Astrocyte (in vitro differentiated cells and primary cell): ENCODE data around the gene SNAP23. TPM values are rescaled to one million over a fixed set of nuclear protein-coding genes. Genes with fewer than 3 reads are reported as not detected.

Source experiments
- DNase-seq: peaks from one replicate; pipeline ENCODE4 v3.0.0-alpha.2; 2010; ENCODE audit warnings: low read depth
- FAIRE-seq: peaks from 2 replicates; lab custom pipeline; 2011; peaks lifted over from hg19 to GRCh38; lab: Jason Lieb, UNC
- H2AFZ ChIP-seq: 2 replicates; pipeline ENCODE4 v1.6.0; 2012; ENCODE audit warnings: low read depth, low read length, inconsistent platforms
- H3K27ac ChIP-seq: 2 replicates; pipeline ENCODE4 v1.5.1; 2011; ENCODE audit warnings: low read depth, low read length, inconsistent platforms
- H3K27me3 ChIP-seq: 2 replicates; pipeline ENCODE4 v1.6.0; 2011; ENCODE audit warnings: low read length, inconsistent platforms; ENCODE audit not compliant: insufficient read depth
- H3K36me3 ChIP-seq: 2 replicates; pipeline ENCODE4 v1.5.1; 2011; ENCODE audit warnings: low read length, inconsistent platforms; ENCODE audit not compliant: insufficient read depth
- H3K4me1 ChIP-seq: 2 replicates; pipeline ENCODE4 v1.5.1; 2011; ENCODE audit warnings: low read length, inconsistent platforms; ENCODE audit not compliant: insufficient read depth
- H3K4me2 ChIP-seq: 2 replicates; pipeline ENCODE4 v1.6.0; 2012; ENCODE audit warnings: low read length, inconsistent platforms
- H3K4me3 ChIP-seq: 2 replicates; pipeline ENCODE4 v1.5.1; 2011; ENCODE audit warnings: low read depth, mild to moderate bottlenecking, low read length, inconsistent platforms; ENCODE audit not compliant: insufficient read depth
- H3K79me2 ChIP-seq: 2 replicates; pipeline ENCODE4 v1.6.0; 2012; ENCODE audit warnings: mild to moderate bottlenecking, low read length, inconsistent platforms; ENCODE audit not compliant: insufficient read depth
- H3K9ac ChIP-seq: 2 replicates; pipeline ENCODE4 v1.6.0; 2012; ENCODE audit warnings: mild to moderate bottlenecking, low read length, inconsistent platforms
- H3K9me3 ChIP-seq: 2 replicates; pipeline ENCODE4 v1.5.1; 2012; ENCODE audit warnings: low read depth, mild to moderate bottlenecking, low read length, inconsistent platforms; ENCODE audit not compliant: insufficient read depth
- H4K20me1 ChIP-seq: 2 replicates; pipeline ENCODE4 v1.6.0; 2012; ENCODE audit warnings: low read length, inconsistent platforms; ENCODE audit not compliant: insufficient read depth
- H3K27ac Mint-ChIP-seq: one replicate; pipeline ENCODE4 v1.8.0; 2021; ENCODE audit warnings: mild to moderate bottlenecking, mixed read lengths; ENCODE audit not compliant: unreplicated experiment
- H3K27me3 Mint-ChIP-seq: one replicate; pipeline ENCODE4 v1.8.0; 2021; ENCODE audit warnings: low read depth, mixed read lengths; ENCODE audit not compliant: unreplicated experiment
- H3K36me3 Mint-ChIP-seq: one replicate; pipeline ENCODE4 v1.8.0; 2021; ENCODE audit warnings: low read depth, mixed read lengths; ENCODE audit not compliant: unreplicated experiment
- H3K4me1 Mint-ChIP-seq: one replicate; pipeline ENCODE4 v1.8.0; 2021; ENCODE audit warnings: low read depth, mixed read lengths; ENCODE audit not compliant: unreplicated experiment
- H3K4me3 Mint-ChIP-seq: one replicate; pipeline ENCODE4 v1.8.0; 2021; ENCODE audit warnings: mild to moderate bottlenecking, moderate library complexity, mixed read lengths; ENCODE audit not compliant: unreplicated experiment
- H3K9me3 Mint-ChIP-seq: one replicate; pipeline ENCODE4 v1.8.0; 2021; ENCODE audit warnings: mild to moderate bottlenecking, mixed read lengths; ENCODE audit not compliant: unreplicated experiment
- CTCF ChIP-seq: IDR thresholded peaks from 2 replicates; pipeline ENCODE4 v1.5.1; 2011; ENCODE audit warnings: low read depth, mild to moderate bottlenecking, inconsistent platforms, low read length, moderate library complexity; ENCODE audit not compliant: insufficient read depth
- EZH2 ChIP-seq: IDR thresholded peaks from 2 replicates; pipeline ENCODE4 v1.6.1; 2012; ENCODE audit warnings: mild to moderate bottlenecking, low read length, inconsistent platforms; ENCODE audit not compliant: insufficient read depth
- total RNA-seq: library from RNA; stranded (reverse); gene quantifications from 2 replicates; pipeline ENCODE4 v1.2.1, GENCODE V29; 2021

SNAP23 gene
- total RNA-seq, 1 donor from 2014 or later: 122 TPM

DNA sequence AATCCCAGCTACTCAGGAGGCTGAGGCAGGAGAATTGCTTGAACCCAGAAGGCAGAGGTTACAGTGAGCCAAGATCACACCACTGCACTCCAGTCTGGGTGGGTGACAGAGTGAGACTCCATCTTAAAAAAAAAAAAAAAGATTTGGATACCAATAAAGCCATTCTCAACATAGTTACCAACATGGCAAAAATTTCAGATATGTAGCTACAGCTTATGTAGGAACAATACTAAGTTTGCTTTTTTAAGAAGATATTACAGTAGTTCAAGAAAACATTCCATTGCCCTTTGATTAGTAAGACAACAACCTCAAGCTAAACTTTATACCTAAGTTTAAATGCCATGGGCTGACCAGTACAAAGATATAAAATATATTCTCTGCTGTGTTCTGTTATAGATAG, 38.9 kb upstream of the SNAP23 start:
- TF ChIP-seq EZH2 (no peak), CTCF (no peak)
- Histone ChIP-seq H3K27ac (peak overlapping the region; percentile 88), H3K9me3 (no peaks in the 10 kb centered on the region), H3K9ac (peak overlapping the region; percentile 72), H3K36me3 (peaks cover 3% of the 10 kb centered on the region), H2AFZ (no peak overlapping the region), H3K4me2 (peak overlapping the region; percentile 76), H3K27me3 (no peaks in the 10 kb centered on the region), H3K79me2 (peaks cover 3% of the 10 kb centered on the region), H3K4me1 (peaks cover 21% of the 10 kb centered on the region), H4K20me1 (no peaks in the 10 kb centered on the region), H3K4me3 (no peak overlapping the region)
- H3K36me3 Mint-ChIP-seq: peaks cover 9% of the 10 kb centered on the region
- peak overlapping the region; percentile 75 for H3K4me3 Mint-ChIP-seq
- H3K9me3 Mint-ChIP-seq: no peaks in the 10 kb centered on the region
- H3K4me1 Mint-ChIP-seq: peaks cover 17% of the 10 kb centered on the region
- peak; percentile 10 for DNase-seq
- FAIRE-seq: peak; percentile 32
- peak overlapping the region; percentile 93 for H3K27ac Mint-ChIP-seq
- H3K27me3 Mint-ChIP-seq: no peaks in the 10 kb centered on the region

GRCh38 chr15:42456971-42457370, 38.5 kb upstream of the SNAP23 start:
- Histone ChIP-seq H3K4me1 (peaks cover 21% of the 10 kb centered on the region), H3K9ac (peak overlapping the region; percentile 72), H3K4me2 (peak overlapping the region; percentile 76), H3K79me2 (peaks cover 3% of the 10 kb centered on the region), H3K36me3 (no peaks in the 10 kb centered on the region), H3K4me3 (no peak overlapping the region), H3K9me3 (no peaks in the 10 kb centered on the region), H3K27me3 (no peaks in the 10 kb centered on the region), H4K20me1 (no peaks in the 10 kb centered on the region), H2AFZ (no peak overlapping the region), H3K27ac (peak overlapping the region; percentile 88)
- peak; percentile 4 for DNase-seq
- H3K27ac Mint-ChIP-seq: peak overlapping the region; percentile 93
- H3K4me3 Mint-ChIP-seq: peak overlapping the region; percentile 75
- TF ChIP-seq CTCF (no peak), EZH2 (no peak)
- no peaks in the 10 kb centered on the region for H3K27me3 Mint-ChIP-seq
- no peaks in the 10 kb centered on the region for H3K9me3 Mint-ChIP-seq
- H3K4me1 Mint-ChIP-seq: peaks cover 17% of the 10 kb centered on the region
- peaks cover 6% of the 10 kb centered on the region for H3K36me3 Mint-ChIP-seq
- FAIRE-seq: no peak
